ENCODE results near the gene NTMT2. TPM values are rescaled to one million over a fixed set of nuclear protein-coding genes. Genes with fewer than 3 reads are reported as not detected.

The NTMT2 gene
- total RNA-seq, 1 experiment from 2014 or later: not detected

- Histone ChIP-seq H3K4me1 (ENCODE audit: low read length) (no peaks in the 10 kb centered on the region), H3K4me2 (ENCODE audit: low read depth, low read length, poor library complexity, severe bottlenecking) (no peak overlapping the region)
Measured at GRCh38 chr1:170149241-170149640, 3.5 kb downstream of the NTMT2 start.

DNA sequence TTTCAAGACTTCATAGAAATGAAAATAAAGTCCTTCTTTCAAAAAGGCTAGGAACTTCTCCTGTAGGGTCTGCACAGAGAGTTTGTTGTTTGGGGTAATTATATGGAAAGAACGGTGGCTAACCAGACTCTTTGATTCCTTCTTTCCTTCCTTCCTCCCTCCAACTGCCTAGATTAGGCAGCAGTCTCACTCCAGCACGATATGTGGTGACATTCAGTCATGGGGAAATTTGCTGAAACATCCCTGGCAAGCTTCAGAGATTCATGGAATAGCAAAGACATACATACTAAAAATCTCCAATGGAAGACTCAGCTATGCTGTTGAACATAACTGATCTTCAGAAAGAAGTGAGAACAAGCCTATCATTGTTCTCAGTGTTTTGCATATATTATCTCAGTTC, 4.3 kb downstream of the NTMT2 start:
- Histone ChIP-seq H3K4me1 (ENCODE audit: low read length) (no peaks in the 10 kb centered on the region), H3K4me3 (ENCODE audit: low read length) (no peak overlapping the region), H3K9ac (ENCODE audit: low read length) (no peak overlapping the region), H3K79me2 (ENCODE audit: low read length) (no peaks in the 10 kb centered on the region), H3K4me2 (ENCODE audit: low read depth, low read length, poor library complexity, severe bottlenecking) (no peak overlapping the region), H4K20me1 (ENCODE audit: insufficient read depth, low read depth, low read length) (no peaks in the 10 kb centered on the region), H2AFZ (ENCODE audit: low read length) (no peak overlapping the region), H3K9me3 (ENCODE audit: low read length) (no peaks in the 10 kb centered on the region), H3K9me2 (replicated peaks; ENCODE audit: insufficient read depth, low read length) (0 out of 2 replicates have a peak, but pooled peaks cover 6% of the 10 kb centered on the region), H3K27ac (ENCODE audit: low read length) (no peak overlapping the region), H3K36me3 (ENCODE audit: insufficient read depth, low read length) (no peaks in the 10 kb centered on the region), H3K27me3 (ENCODE audit: low read length) (no peaks in the 10 kb centered on the region; the same call in 1 of the 2 replicates)
- no peak for DNase-seq

More at GRCh38 chr1:170149241-170149640, 3.5 kb downstream of the NTMT2 start:
- Histone ChIP-seq H3K4me3 (ENCODE audit: low read length) (no peak overlapping the region), H3K79me2 (ENCODE audit: low read length) (no peaks in the 10 kb centered on the region), H3K27ac (ENCODE audit: low read length) (no peak overlapping the region), H3K9me3 (ENCODE audit: low read length) (no peaks in the 10 kb centered on the region), H3K9ac (ENCODE audit: low read length) (no peak overlapping the region), H3K36me3 (ENCODE audit: insufficient read depth, low read length) (no peaks in the 10 kb centered on the region), H4K20me1 (ENCODE audit: insufficient read depth, low read depth, low read length) (no peaks in the 10 kb centered on the region), H3K27me3 (ENCODE audit: low read length) (no peaks in the 10 kb centered on the region; the same call in 1 of the 2 replicates), H3K9me2 (replicated peaks; ENCODE audit: insufficient read depth, low read length) (0 out of 2 replicates have a peak, but pooled peaks cover 6% of the 10 kb centered on the region), H2AFZ (ENCODE audit: low read length) (no peak overlapping the region)
- no peak for DNase-seq

DNA sequence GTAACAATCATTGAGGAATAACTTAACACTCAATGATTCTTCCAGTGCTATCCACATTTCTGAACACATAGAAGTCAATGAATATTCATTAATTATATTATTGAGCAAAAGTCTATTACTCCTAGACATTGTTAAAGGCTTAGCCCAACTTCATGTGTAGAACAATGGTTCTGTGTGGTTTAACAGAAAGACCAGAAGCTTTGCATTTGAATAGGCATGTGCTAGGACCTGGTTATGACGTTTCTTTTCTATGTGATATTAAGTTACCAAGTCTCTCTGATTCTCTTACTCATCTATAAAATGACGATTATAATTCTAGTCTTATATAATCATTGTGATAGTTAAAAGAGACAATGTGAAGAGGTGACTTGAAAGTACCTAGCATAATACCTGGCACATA, 5.2 kb downstream of the NTMT2 start:
- Histone ChIP-seq H3K4me2 (ENCODE audit: low read depth, low read length, poor library complexity, severe bottlenecking) (no peak overlapping the region), H2AFZ (ENCODE audit: low read length) (no peak overlapping the region), H3K27ac (ENCODE audit: low read length) (no peak overlapping the region), H3K4me3 (ENCODE audit: low read length) (no peak overlapping the region), H3K27me3 (ENCODE audit: low read length) (no peaks in the 10 kb centered on the region; the same call in 1 of the 2 replicates), H3K9ac (ENCODE audit: low read length) (no peak overlapping the region), H3K4me1 (ENCODE audit: low read length) (no peaks in the 10 kb centered on the region), H3K79me2 (ENCODE audit: low read length) (no peaks in the 10 kb centered on the region), H3K36me3 (ENCODE audit: insufficient read depth, low read length) (no peaks in the 10 kb centered on the region), H3K9me3 (ENCODE audit: low read length) (no peaks in the 10 kb centered on the region), H4K20me1 (ENCODE audit: insufficient read depth, low read depth, low read length) (no peaks in the 10 kb centered on the region), H3K9me2 (replicated peaks; ENCODE audit: insufficient read depth, low read length) (0 out of 2 replicates have a peak, but pooled peaks cover 6% of the 10 kb centered on the region)
- no peak for DNase-seq

- Histone ChIP-seq H3K9me2 (replicated peaks; ENCODE audit: insufficient read depth, low read length) (0 out of 2 replicates have a peak, but pooled peaks cover 6% of the 10 kb centered on the region), H3K36me3 (ENCODE audit: insufficient read depth, low read length) (no peaks in the 10 kb centered on the region), H3K9me3 (ENCODE audit: low read length) (no peaks in the 10 kb centered on the region), H2AFZ (ENCODE audit: low read length) (no peak overlapping the region), H3K27me3 (ENCODE audit: low read length) (no peaks in the 10 kb centered on the region; the same call in 1 of the 2 replicates), H3K4me1 (ENCODE audit: low read length) (no peaks in the 10 kb centered on the region), H3K4me2 (ENCODE audit: low read depth, low read length, poor library complexity, severe bottlenecking) (no peak overlapping the region), H3K4me3 (ENCODE audit: low read length) (no peak overlapping the region), H3K27ac (ENCODE audit: low read length) (no peak overlapping the region), H4K20me1 (ENCODE audit: insufficient read depth, low read depth, low read length) (no peaks in the 10 kb centered on the region), H3K79me2 (ENCODE audit: low read length) (no peaks in the 10 kb centered on the region), H3K9ac (ENCODE audit: low read length) (no peak overlapping the region)
- DNase-seq: no peak
Measured at GRCh38 chr1:170153417-170153816, 7.7 kb downstream of the NTMT2 start.

DNA sequence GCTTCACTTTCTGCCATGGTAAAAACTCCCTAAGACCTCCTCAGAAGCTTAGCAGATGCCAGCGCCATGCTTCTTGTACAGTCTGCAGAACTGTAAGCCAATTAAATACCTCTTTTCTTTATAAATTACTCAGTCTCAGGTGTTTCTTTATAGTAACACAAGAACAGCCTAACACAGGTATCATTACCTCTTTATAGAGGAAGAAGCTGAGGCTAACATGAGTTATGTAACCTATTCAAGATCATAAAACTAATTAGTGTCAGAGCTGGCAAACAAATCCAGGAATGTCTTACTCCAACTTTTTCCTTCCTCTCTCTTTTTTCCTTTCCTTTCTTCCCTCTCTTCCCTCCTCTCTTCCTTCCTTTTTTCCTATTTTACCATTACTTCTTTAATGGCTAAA, 9.3 kb downstream of the NTMT2 start:
- 0 out of 2 replicates have a peak, but pooled peaks cover 6% of the 10 kb centered on the region for H3K9me2 ChIP-seq (replicated peaks; ENCODE audit: insufficient read depth, low read length)
- H3K27me3 ChIP-seq (ENCODE audit: low read length): no peaks in the 10 kb centered on the region; the same call in 1 of the 2 replicates
- no peaks in the 10 kb centered on the region for H3K36me3 ChIP-seq (ENCODE audit: insufficient read depth, low read length)
- no peak overlapping the region for H3K4me3 ChIP-seq (ENCODE audit: low read length)
- no peaks in the 10 kb centered on the region for H3K4me1 ChIP-seq (ENCODE audit: low read length)
- H3K79me2 ChIP-seq (ENCODE audit: low read length): no peaks in the 10 kb centered on the region
- H3K4me2 ChIP-seq (ENCODE audit: low read depth, low read length, poor library complexity, severe bottlenecking): no peak overlapping the region
- H2AFZ ChIP-seq (ENCODE audit: low read length): no peak overlapping the region
- no peak overlapping the region for H3K9ac ChIP-seq (ENCODE audit: low read length)
- no peak overlapping the region for H3K27ac ChIP-seq (ENCODE audit: low read length)
- no peaks in the 10 kb centered on the region for H3K9me3 ChIP-seq (ENCODE audit: low read length)
- no peak for DNase-seq
- no peaks in the 10 kb centered on the region for H4K20me1 ChIP-seq (ENCODE audit: insufficient read depth, low read depth, low read length)

DNA sequence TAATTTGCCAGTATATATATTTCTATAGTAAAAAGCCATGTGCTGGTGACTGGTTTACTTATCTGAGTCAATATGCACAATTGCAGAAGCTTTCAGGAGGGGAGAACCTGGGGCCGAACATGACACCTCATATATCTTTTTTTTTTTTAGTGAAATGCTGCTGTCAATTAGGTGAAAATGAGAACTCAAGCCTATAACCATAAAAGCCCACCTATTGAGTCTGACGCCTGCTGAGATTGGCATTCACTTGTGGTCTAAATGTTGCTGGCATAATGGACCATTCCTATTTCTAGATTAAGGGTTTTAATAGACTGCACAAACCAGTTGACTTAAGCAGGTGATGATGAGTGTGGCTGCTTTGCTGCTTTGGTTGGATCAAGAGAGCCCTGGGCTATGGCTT, 10.8 kb downstream of the NTMT2 start:
- DNase-seq: no peak
- H3K9ac ChIP-seq (ENCODE audit: low read length): no peak overlapping the region
- no peaks in the 10 kb centered on the region for H3K9me2 ChIP-seq (replicated peaks; ENCODE audit: insufficient read depth, low read length)
- no peak overlapping the region for H3K4me3 ChIP-seq (ENCODE audit: low read length)
- H3K79me2 ChIP-seq (ENCODE audit: low read length): no peaks in the 10 kb centered on the region
- H3K4me1 ChIP-seq (ENCODE audit: low read length): no peaks in the 10 kb centered on the region
- no peak overlapping the region for H2AFZ ChIP-seq (ENCODE audit: low read length)
- H4K20me1 ChIP-seq (ENCODE audit: insufficient read depth, low read depth, low read length): no peaks in the 10 kb centered on the region
- no peaks in the 10 kb centered on the region for H3K9me3 ChIP-seq (ENCODE audit: low read length)
- H3K36me3 ChIP-seq (ENCODE audit: insufficient read depth, low read length): no peaks in the 10 kb centered on the region
- H3K4me2 ChIP-seq (ENCODE audit: low read depth, low read length, poor library complexity, severe bottlenecking): no peak overlapping the region
- H3K27ac ChIP-seq (ENCODE audit: low read length): no peak overlapping the region
- no peaks in the 10 kb centered on the region for H3K27me3 ChIP-seq (ENCODE audit: low read length)

DNA sequence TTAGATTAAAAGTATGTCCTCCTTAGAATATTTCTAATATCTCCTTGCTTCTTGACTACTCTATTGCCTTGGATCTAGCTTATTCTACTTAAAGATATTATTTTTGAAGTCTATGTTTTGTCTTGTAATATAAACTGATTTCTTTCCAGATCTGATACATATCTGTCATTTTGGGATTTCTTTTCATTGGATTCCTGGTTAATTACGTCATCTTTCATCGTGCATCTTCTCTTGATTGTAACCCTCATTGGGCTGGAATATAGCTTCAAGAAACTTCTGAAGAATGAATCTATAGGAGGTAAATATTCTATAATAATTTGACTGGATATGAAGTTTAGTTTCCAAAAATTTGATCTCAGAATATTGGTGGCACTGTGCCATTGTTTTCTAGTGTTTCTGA, 12.1 kb downstream of the NTMT2 start:
- no peak overlapping the region for H3K4me2 ChIP-seq (ENCODE audit: low read depth, low read length, poor library complexity, severe bottlenecking)
- no peak overlapping the region for H3K4me3 ChIP-seq (ENCODE audit: low read length)
- no peak overlapping the region for H3K27ac ChIP-seq (ENCODE audit: low read length)
- no peaks in the 10 kb centered on the region for H3K27me3 ChIP-seq (ENCODE audit: low read length)
- no peaks in the 10 kb centered on the region for H3K36me3 ChIP-seq (ENCODE audit: insufficient read depth, low read length)
- H3K4me1 ChIP-seq (ENCODE audit: low read length): no peaks in the 10 kb centered on the region
- no peak overlapping the region for H2AFZ ChIP-seq (ENCODE audit: low read length)
- H3K79me2 ChIP-seq (ENCODE audit: low read length): no peaks in the 10 kb centered on the region
- DNase-seq: no peak
- no peaks in the 10 kb centered on the region for H3K9me2 ChIP-seq (replicated peaks; ENCODE audit: insufficient read depth, low read length)
- no peaks in the 10 kb centered on the region for H4K20me1 ChIP-seq (ENCODE audit: insufficient read depth, low read depth, low read length)
- no peak overlapping the region for H3K9ac ChIP-seq (ENCODE audit: low read length)
- H3K9me3 ChIP-seq (ENCODE audit: low read length): no peaks in the 10 kb centered on the region

- Histone ChIP-seq H3K9me3 (ENCODE audit: low read length) (no peaks in the 10 kb centered on the region), H3K9me2 (replicated peaks; ENCODE audit: insufficient read depth, low read length) (no peaks in the 10 kb centered on the region), H3K27me3 (ENCODE audit: low read length) (no peaks in the 10 kb centered on the region), H3K9ac (ENCODE audit: low read length) (no peak overlapping the region), H3K4me3 (ENCODE audit: low read length) (no peak overlapping the region), H3K79me2 (ENCODE audit: low read length) (no peaks in the 10 kb centered on the region), H3K36me3 (ENCODE audit: insufficient read depth, low read length) (no peaks in the 10 kb centered on the region), H3K4me2 (ENCODE audit: low read depth, low read length, poor library complexity, severe bottlenecking) (no peak overlapping the region), H3K4me1 (ENCODE audit: low read length) (no peaks in the 10 kb centered on the region; the same call in 1 of the 2 replicates), H4K20me1 (ENCODE audit: insufficient read depth, low read depth, low read length) (no peaks in the 10 kb centered on the region), H3K27ac (ENCODE audit: low read length) (no peak overlapping the region), H2AFZ (ENCODE audit: low read length) (no peak overlapping the region)
- no peak for DNase-seq
Measured at GRCh38 chr1:170162459-170163246, 16.9 kb downstream of the NTMT2 start.
